Nucleus accumbens (tissue), 56 donors: ENCODE measurements around the gene SBNO2.
A peak's percentile ranks its signal among the peaks of the same experiment; 100 is the strongest.

Source experiments
- DNase-seq, 56 donors: peaks; one replicate each; lab custom pipeline; 2025; lab: John Stamatoyannopoulos, UW

Gene SBNO2

GRCh38 chr19:1169411-1169791, 4.7 kb downstream of the SBNO2 start:
- DNase-seq: no peak

- DNase-seq: peak in 9 of 56 donors; percentile 4 to 29 (median 12)
Observed at GRCh38 chr19:1168572-1169410, 5.3 kb downstream of the SBNO2 start.

GRCh38 chr19:1167687-1168571, 6.1 kb downstream of the SBNO2 start:
- no peak for DNase-seq

GRCh38 chr19:1166872-1167573, 7.0 kb downstream of the SBNO2 start:
- DNase-seq: no peak

- no peak for DNase-seq
Observed at GRCh38 chr19:1164684-1165531, 9.2 kb downstream of the SBNO2 start.

- DNase-seq: no peak
Observed at GRCh38 chr19:1163934-1164683, 10.0 kb downstream of the SBNO2 start.

- no peak for DNase-seq
Observed at GRCh38 chr19:1163283-1163933, 10.7 kb downstream of the SBNO2 start.

- no peak for DNase-seq
Observed at GRCh38 chr19:1162404-1163282, 11.4 kb downstream of the SBNO2 start.

- no peak for DNase-seq
Observed at GRCh38 chr19:1161716-1162115, 12.4 kb downstream of the SBNO2 start.

GRCh38 chr19:1159864-1160595, 14.0 kb downstream of the SBNO2 start:
- no peak for DNase-seq

- DNase-seq: no peak
Observed at GRCh38 chr19:1158885-1159448, 15.1 kb downstream of the SBNO2 start.

GRCh38 chr19:1157931-1158884, 15.9 kb downstream of the SBNO2 start:
- no peak for DNase-seq

- peak in 1 of 56 donors; percentile 8 for DNase-seq
Observed at GRCh38 chr19:1156830-1157615, 17.0 kb downstream of the SBNO2 start.

GRCh38 chr19:1156305-1156801, 17.7 kb downstream of the SBNO2 start:
- no peak for DNase-seq
